ENCODE data around the gene DOCK7. TPM values are rescaled to one million over a fixed set of nuclear protein-coding genes. Genes with fewer than 3 reads are reported as not detected.
"Not testable (repeated sequence)": the region's sequence is repeated elsewhere in the genome, so short reads cannot be mapped to it uniquely, and the experiment has no call there.

Gene DOCK7
- total RNA-seq, 4 donors from 2014 or later: 7.8 to 56.5 (median 19.1) TPM

DNA sequence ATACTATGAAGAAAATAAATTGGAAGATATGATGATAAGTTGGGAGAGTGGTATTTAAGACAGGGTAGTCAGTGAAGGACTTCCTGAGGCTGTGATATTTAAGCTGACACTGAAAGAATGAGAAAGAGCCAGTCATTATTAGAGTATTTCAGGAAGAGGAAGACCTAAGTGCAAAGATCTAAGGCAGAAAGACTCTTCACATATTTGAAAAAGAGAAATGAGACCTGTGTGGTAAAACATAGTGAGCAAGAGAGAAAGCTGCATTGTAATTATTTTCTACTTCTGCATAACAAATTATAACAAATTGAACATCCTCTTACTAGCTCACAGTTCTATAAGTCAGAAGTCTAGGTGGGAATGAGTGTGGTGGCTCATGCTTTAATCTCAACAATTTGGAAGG, 34.6 kb upstream of the DOCK7 start:
- Histone ChIP-seq H3K36me3 (no peaks in the 10 kb centered on the region), H3K4me1 (peaks cover 0 to 23% (median 11%) of the 10 kb centered on the region in 3 donors), H3K27ac (no peak overlapping the region), H3K9me3 (no peaks in the 10 kb centered on the region), H3K4me3 (no peak overlapping the region), H3K27me3 (peaks cover 0 to 9% (median 0%) of the 10 kb centered on the region in 4 donors)
- DNase-seq: no peak
- intact Hi-C loops (cut with DNase I): no loop called here
- no peak for TF ChIP-seq POLR2A (IDR thresholded peaks at IDR 0.05)
- TF ChIP-seq, protein P1, sequence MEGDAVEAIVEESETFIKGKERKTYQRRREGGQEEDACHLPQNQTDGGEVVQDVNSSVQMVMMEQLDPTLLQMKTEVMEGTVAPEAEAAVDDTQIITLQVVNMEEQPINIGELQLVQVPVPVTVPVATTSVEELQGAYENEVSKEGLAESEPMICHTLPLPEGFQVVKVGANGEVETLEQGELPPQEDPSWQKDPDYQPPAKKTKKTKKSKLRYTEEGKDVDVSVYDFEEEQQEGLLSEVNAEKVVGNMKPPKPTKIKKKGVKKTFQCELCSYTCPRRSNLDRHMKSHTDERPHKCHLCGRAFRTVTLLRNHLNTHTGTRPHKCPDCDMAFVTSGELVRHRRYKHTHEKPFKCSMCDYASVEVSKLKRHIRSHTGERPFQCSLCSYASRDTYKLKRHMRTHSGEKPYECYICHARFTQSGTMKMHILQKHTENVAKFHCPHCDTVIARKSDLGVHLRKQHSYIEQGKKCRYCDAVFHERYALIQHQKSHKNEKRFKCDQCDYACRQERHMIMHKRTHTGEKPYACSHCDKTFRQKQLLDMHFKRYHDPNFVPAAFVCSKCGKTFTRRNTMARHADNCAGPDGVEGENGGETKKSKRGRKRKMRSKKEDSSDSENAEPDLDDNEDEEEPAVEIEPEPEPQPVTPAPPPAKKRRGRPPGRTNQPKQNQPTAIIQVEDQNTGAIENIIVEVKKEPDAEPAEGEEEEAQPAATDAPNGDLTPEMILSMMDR (IDR thresholded peaks at IDR 0.05): no peak

DNA sequence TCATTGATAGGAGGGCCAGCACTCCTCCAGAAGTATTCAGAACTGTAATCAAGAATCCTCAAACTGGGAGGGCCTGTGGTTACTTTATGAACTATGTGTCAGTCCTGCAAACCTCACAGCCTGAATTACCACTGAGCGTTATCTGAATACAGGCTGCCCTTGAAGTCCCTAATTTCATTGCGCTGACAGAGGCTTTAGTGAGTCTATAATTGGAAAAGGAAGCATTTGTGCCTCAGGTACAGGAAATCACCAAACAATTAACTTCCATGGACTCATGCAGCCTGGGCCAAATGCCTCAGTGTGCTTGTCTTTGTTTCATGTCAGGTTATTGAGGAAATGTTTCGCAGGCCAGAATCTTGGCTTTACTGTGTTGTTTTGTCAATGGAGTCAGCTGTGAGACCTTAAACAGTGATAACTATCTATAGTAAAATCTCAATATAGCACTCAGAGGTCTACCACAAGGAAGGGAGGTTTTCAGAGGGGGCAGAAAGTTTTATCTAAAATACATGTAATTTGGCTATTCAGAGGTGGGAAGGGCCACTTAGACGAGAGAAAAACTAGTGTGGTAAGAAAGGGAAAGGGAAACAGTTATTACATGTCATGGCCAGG, 32.9 kb upstream of the DOCK7 start:
- TF ChIP-seq, protein P1 (IDR thresholded peaks at IDR 0.05): no peak
- TF ChIP-seq POLR2A (IDR thresholded peaks at IDR 0.05): no peak
- Histone ChIP-seq H3K36me3 (no peaks in the 10 kb centered on the region), H3K27ac (no peak overlapping the region), H3K9me3 (no peaks in the 10 kb centered on the region), H3K4me1 (peaks cover 0 to 27% (median 15%) of the 10 kb centered on the region in 3 donors), H3K27me3 (peaks cover 0 to 9% (median 0%) of the 10 kb centered on the region in 4 donors), H3K4me3 (no peak overlapping the region)
- 60 to 64% methylated on average over 4 of the region's 4 CpGs for WGBS, 2 donors
- no peak for DNase-seq
- intact Hi-C loops (cut with DNase I): no loop called here

DNA sequence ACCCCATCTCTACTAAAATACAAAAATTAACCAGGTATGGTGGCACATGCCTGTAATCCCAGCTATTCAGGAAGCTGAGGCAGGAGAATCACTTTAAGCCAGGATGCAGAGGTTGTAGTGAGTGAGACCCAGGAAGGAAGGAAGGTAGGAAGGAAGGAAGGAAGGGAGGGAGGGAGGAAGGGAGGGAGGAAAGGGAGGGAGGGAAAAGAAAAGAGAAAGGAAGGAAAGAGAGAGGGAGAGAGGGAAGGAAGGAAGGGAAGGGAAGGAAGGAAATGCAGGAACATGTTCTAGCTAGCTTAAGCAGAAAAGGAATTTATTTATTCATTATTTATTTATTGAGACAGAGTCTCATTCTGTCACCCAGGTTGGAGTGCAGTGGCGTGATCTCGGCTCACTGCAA, 30.2 kb upstream of the DOCK7 start:
- intact Hi-C loops (cut with DNase I); H3K27ac ChIP-seq; DNase-seq; H3K9me3 ChIP-seq; H3K36me3 ChIP-seq; H3K4me1 ChIP-seq; H3K4me3 ChIP-seq; H3K27me3 ChIP-seq: not testable (repeated sequence)
- WGBS, 2 donors: 82 to 83% methylated on average over 2 of the region's 2 CpGs

DNA sequence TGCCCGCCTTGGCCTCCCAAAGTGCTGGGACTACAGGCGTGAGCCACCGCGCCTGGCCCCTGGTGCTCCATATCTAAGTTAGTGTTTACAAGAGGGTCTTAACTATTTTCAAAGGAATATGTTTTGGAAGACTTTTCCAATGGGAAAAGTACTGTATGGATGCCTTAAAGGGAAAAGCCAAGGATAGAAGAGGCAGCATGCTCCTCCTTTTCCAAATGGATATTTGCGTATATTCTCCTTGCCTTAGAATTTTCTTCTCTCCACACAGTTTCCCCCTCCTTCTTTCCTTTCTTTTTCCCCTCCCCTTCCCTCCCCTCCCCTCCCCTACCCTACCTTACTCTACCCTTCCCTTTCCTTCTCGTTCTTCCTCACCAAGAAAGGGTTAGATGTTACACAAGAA, 29.3 kb upstream of the DOCK7 start:
- H3K4me1 ChIP-seq: peaks cover 0 to 7% (median 5%) of the 10 kb centered on the region in 3 donors
- H3K27me3 ChIP-seq: peaks cover 0 to 9% (median 0%) of the 10 kb centered on the region in 4 donors
- TF ChIP-seq, protein P1 (IDR thresholded peaks at IDR 0.05): no peak
- no peaks in the 10 kb centered on the region for H3K36me3 ChIP-seq
- intact Hi-C loops (cut with DNase I): no loop called here
- DNase-seq: no peak
- H3K27ac ChIP-seq: no peak overlapping the region
- H3K4me3 ChIP-seq: no peak overlapping the region
- WGBS, 2 donors: 85 to 100% methylated on average over 2 of the region's 6 CpGs
- H3K9me3 ChIP-seq: no peaks in the 10 kb centered on the region

DNA sequence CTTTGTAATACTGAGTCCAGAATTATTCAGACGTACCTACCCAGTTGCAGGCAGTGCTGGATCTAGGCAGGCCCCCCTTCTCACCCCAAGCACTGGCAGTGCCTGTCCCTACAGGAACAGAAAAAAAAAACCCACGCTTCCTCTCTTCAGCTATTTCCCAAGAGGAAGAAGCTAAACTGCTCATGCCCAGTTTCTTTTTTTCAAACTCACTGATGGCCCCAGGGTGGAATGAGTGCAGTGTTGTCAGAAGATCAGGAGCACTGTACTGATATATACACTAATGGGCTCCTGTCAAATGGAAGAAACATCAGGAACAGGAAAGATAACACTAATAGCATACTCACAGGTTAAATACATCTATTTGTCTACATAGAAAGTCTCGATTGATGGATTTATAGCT, 28.2 kb upstream of the DOCK7 start:
- no peak overlapping the region for H3K4me3 ChIP-seq
- TF ChIP-seq POLR2A (IDR thresholded peaks at IDR 0.05): no peak
- TF ChIP-seq, protein P1 (IDR thresholded peaks at IDR 0.05): no peak
- 25 to 29% methylated on average over 3 of the region's 3 CpGs for WGBS, 2 donors
- intact Hi-C loops (cut with DNase I): no loop called here
- peaks cover 0 to 7% (median 5%) of the 10 kb centered on the region in 3 donors for H3K4me1 ChIP-seq
- peaks cover 0 to 9% (median 0%) of the 10 kb centered on the region in 4 donors for H3K27me3 ChIP-seq
- no peak overlapping the region for H3K27ac ChIP-seq
- no peaks in the 10 kb centered on the region for H3K9me3 ChIP-seq
- DNase-seq: no peak
- no peaks in the 10 kb centered on the region for H3K36me3 ChIP-seq

Measured in esophagus squamous epithelium (tissue), 5 donors.